Peyer's patch (tissue), 4 donors: ENCODE data around the gene GABRE. TPM values are rescaled to one million over a fixed set of nuclear protein-coding genes. Genes with fewer than 3 reads are reported as not detected.

Experiments used
- DNase-seq, 3 donors: peaks; one replicate each; pipeline ENCODE4 v3.0.0-alpha.2; 2017 to 2019
- H3K27ac ChIP-seq, 4 donors: fragments of 200-600 bp; sonication (generic); one replicate each; pipeline ENCODE4 v1.5.1; 2016 to 2019
- H3K27me3 ChIP-seq, 2 donors: fragments of 200-600 bp; sonication (generic); one replicate each; pipeline ENCODE4 v1.5.1; 2019
- H3K36me3 ChIP-seq, 3 donors: fragments of 200-600 bp; sonication (generic); one replicate each; pipeline ENCODE4 v1.5.1; 2016 to 2019
- H3K4me1 ChIP-seq, 4 donors: fragments of 200-600 bp; sonication (generic); one replicate each; pipeline ENCODE4 v1.5.1; 2016 to 2019
- H3K4me3 ChIP-seq, 4 donors: fragments of 200-600 bp; sonication (generic); 1 replicate in 3 of 4; 2 replicates in 1 of 4; pipeline ENCODE4 v1.5.1; 2016 to 2019; ENCODE audit warnings: mild to moderate bottlenecking in 1 of 4
- H3K9me3 ChIP-seq, 4 donors: fragments of 200-600 bp; sonication (generic); one replicate each; pipeline ENCODE4 v1.5.1; 2016 to 2019; ENCODE audit warnings: mild to moderate bottlenecking in 1 of 4
- POLR2A ChIP-seq, 2 donors: fragments of 450-650 bp; IDR thresholded peaks; one replicate each; pipeline ENCODE4 v1.5.1; 2017; ENCODE audit warnings: antibody characterized with exemption in 2 of 2, mild to moderate bottlenecking in 2 of 2, moderate library complexity in 2 of 2
- total RNA-seq, 4 donors: library from RNA; depleted of rRNA; stranded (reverse); fragments of >200 nt; gene quantifications; one replicate each; pipeline ENCODE4 v1.1.0, GENCODE V29; 2016
- TF ChIP-seq, protein P1 (sequence below), 6 experiments: fragments of 450-650 bp in 4 of 6; fragments of 200-600 bp in 2 of 6; sonication (generic) in 1 of 6; IDR thresholded peaks; one replicate each; pipeline ENCODE4 v1.5.1; 2017 to 2019; ENCODE audit warnings: antibody characterized with exemption in 6 of 6, mild to moderate bottlenecking in 3 of 6, moderate library complexity in 1 of 6

GABRE gene
- total RNA-seq = 100 to 1,000 TPM in 3 of 4 donors, 10 to 100 TPM in 1; 59.4 to 207 (median 126) TPM

DNA sequence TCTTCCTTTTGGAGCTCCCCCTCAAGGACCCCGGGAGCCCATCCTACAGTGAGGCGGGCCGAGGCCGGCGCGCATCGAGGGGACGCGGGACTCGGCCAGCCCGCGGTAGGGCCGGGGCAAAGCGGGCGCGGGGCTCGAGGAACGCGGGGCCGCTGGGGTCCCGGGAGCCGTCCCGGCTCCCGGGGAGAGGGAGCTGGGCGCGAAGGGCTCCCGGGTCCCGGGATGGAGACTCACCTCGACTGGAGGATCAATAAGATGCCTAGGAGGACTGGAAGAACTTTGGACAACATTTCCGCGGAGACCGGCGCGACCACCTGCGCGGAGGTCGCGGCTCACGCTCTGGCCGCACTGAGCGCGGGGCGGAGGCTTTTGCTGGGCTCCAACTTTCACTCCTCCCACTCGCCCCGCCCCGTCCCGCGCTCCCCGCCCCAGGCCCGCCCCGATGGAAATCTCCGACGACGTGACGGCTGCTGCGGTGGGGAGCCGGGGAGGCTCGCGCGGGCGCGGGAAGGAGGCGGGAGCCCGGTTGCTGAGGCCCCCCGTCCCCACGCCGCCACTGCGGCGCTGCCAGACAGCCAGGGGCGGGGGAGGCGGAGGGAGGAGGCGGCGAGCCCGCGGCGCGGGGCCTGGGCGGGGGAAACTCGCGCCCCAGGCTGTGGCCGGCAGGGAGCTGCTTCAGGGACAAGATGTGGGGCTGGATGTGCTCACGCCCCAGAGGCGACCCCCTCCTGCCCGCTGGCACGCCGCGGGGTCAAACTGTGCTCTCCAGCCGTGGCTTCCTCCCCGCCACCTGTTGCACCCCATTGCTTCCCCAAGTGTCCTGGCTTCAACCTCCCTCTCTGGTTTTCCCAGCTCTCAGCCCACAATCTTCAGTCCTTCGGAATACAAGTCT is at the start of gene GABRE:
TSS of gene GABRE (minus strand) at position 341 of the 892 bp plus-strand sequence. CDS start at position 290, 51 bp downstream.
- DNase-seq = peak in 2 of 3 donors; percentile 73 to 83
- Histone ChIP-seq H3K36me3 (no peaks in the 10 kb centered on the region), H3K9me3 (no peaks in the 10 kb centered on the region), H3K4me1 (no peaks in the 10 kb centered on the region), H3K4me3 (peak within 1 kb of the TSS; percentile 26 to 72 (median 54)), H3K27me3 (no peaks in the 10 kb centered on the region), H3K27ac (peak within 1 kb of the TSS; percentile 31 to 88 (median 73))
- TF ChIP-seq, protein P1, sequence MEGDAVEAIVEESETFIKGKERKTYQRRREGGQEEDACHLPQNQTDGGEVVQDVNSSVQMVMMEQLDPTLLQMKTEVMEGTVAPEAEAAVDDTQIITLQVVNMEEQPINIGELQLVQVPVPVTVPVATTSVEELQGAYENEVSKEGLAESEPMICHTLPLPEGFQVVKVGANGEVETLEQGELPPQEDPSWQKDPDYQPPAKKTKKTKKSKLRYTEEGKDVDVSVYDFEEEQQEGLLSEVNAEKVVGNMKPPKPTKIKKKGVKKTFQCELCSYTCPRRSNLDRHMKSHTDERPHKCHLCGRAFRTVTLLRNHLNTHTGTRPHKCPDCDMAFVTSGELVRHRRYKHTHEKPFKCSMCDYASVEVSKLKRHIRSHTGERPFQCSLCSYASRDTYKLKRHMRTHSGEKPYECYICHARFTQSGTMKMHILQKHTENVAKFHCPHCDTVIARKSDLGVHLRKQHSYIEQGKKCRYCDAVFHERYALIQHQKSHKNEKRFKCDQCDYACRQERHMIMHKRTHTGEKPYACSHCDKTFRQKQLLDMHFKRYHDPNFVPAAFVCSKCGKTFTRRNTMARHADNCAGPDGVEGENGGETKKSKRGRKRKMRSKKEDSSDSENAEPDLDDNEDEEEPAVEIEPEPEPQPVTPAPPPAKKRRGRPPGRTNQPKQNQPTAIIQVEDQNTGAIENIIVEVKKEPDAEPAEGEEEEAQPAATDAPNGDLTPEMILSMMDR (IDR thresholded peaks at IDR 0.05) = no peak
- peak; percentile 74 to 86 for TF ChIP-seq POLR2A (IDR thresholded peaks at IDR 0.05)

GRCh38 chrX:152020888-152021287 is 46.4 kb upstream of the GABRE start:
- TF ChIP-seq, protein P1 (IDR thresholded peaks at IDR 0.05) = no peak
- TF ChIP-seq POLR2A (IDR thresholded peaks at IDR 0.05) = no peak
- H3K27ac ChIP-seq = no peak overlapping the region
- H3K36me3 ChIP-seq = no peaks in the 10 kb centered on the region
- no peaks in the 10 kb centered on the region for H3K27me3 ChIP-seq
- H3K4me1 ChIP-seq = no peaks in the 10 kb centered on the region
- H3K9me3 ChIP-seq = no peaks in the 10 kb centered on the region
- H3K4me3 ChIP-seq = no peak overlapping the region
- no peak for DNase-seq

- DNase-seq = no peak
- H3K36me3 ChIP-seq = no peaks in the 10 kb centered on the region
- TF ChIP-seq, protein P1 (IDR thresholded peaks at IDR 0.05) = no peak
- TF ChIP-seq POLR2A (IDR thresholded peaks at IDR 0.05) = no peak
- H3K4me1 ChIP-seq = no peaks in the 10 kb centered on the region
- no peaks in the 10 kb centered on the region for H3K27me3 ChIP-seq
- H3K27ac ChIP-seq = no peak overlapping the region
- no peak overlapping the region for H3K4me3 ChIP-seq
- H3K9me3 ChIP-seq = no peaks in the 10 kb centered on the region
Measured at GRCh38 chrX:151999813-152000212, 25.3 kb upstream of the GABRE start.

DNA sequence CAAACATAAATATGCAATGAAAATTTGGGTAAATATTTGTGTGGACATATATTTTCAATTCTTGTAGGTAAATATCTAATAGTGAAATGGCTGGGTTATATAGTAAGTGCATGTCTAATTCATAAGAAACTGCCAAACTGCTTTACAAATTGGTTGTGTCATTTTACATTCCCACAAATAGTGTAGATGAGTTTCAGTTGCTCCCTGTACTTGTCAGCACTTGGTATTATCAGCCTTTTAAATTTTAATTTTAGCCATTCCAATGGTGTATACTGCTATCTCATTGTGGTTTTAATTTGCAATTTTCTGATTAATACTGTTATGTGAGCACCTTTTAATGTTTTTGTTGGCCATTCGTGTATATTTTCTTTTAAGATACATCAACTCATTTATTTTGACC is 23.1 kb upstream of the GABRE start:
- no peaks in the 10 kb centered on the region for H3K4me1 ChIP-seq
- no peaks in the 10 kb centered on the region for H3K27me3 ChIP-seq
- H3K9me3 ChIP-seq = no peaks in the 10 kb centered on the region
- TF ChIP-seq, protein P1 (IDR thresholded peaks at IDR 0.05) = no peak
- no peak overlapping the region for H3K4me3 ChIP-seq
- DNase-seq = no peak
- H3K27ac ChIP-seq = no peak overlapping the region
- no peaks in the 10 kb centered on the region for H3K36me3 ChIP-seq

GRCh38 chrX:151996347-151996746 is 21.9 kb upstream of the GABRE start:
- H3K36me3 ChIP-seq = no peaks in the 10 kb centered on the region
- H3K4me3 ChIP-seq = no peak overlapping the region
- no peaks in the 10 kb centered on the region for H3K9me3 ChIP-seq
- TF ChIP-seq, protein P1 (IDR thresholded peaks at IDR 0.05) = no peak
- TF ChIP-seq POLR2A (IDR thresholded peaks at IDR 0.05) = no peak
- no peaks in the 10 kb centered on the region for H3K27me3 ChIP-seq
- no peak for DNase-seq
- H3K4me1 ChIP-seq = no peaks in the 10 kb centered on the region
- peak overlapping the region in 1 of 4 donors; percentile 47 for H3K27ac ChIP-seq
